ENCODE data around the gene PPP1R18. TPM values are rescaled to one million over a fixed set of nuclear protein-coding genes. Genes with fewer than 3 reads are reported as not detected.

PPP1R18 gene
- total and polyA plus RNA-seq, 3 experiments from 2014 or later = 149 to 166 (median 153) TPM

DNA sequence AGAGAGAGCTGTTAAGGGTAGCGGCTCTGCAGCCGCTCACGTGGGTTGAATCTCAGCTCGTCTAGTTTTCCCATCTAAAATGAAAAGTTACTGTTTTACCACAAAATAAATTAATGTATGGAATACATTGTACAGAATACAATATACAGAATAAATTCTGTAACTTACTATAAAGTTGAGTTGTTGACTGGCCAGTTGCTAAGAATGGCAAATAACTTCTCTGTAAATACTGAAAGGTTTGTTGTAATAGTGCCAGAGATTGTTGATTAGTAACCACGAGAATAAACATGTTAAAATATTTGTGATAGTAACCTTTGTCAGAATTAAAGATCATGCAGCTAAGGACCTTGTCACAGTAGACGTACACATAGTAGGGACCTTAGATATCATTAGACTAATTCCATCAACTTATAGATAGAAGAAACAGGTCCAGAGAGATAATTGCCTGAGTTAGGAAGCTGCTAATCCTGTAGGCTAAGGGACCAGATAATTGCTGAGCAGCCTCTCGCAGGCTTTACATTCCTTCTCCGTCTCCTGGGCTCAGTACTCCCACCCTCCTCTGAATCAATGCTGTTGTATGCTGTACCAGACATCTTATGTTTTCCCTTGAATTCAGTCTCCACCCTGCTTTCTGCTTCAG lies 4.9 kb upstream of the PPP1R18 start:
- peaks cover 37% of the 10 kb centered on the region for H3K4me1 ChIP-seq (ENCODE audit: insufficient read depth, low read length)
- no peaks in the 10 kb centered on the region for H3K27me3 ChIP-seq (ENCODE audit: insufficient read depth, low read length, poor library complexity, severe bottlenecking)
- POLR2A ChIA-PET = interaction anchor here (0.7 to 1.5 kb wide), 4 partner anchors 9 to 31 kb away, joined by 3 to 8 read pairs (median 4); partner anchors contain the start of genes MDC1 and TUBB
- peak overlapping the region; percentile 37 for H3K4me3 ChIP-seq (ENCODE audit: low read length)
- Mint-ChIP-seq H3K27ac (peak overlapping the region; percentile 43 to 99 (median 84)), H3K27me3 (no peaks in the 10 kb centered on the region), H3K36me3 (peaks cover 0 to 7% (median 2%) of the 10 kb centered on the region in 3 donors), H3K9me3 (no peaks in the 10 kb centered on the region), H3K4me3 (peak overlapping the region; percentile 81 to 99 (median 86)), H3K4me1 (peaks cover 40 to 50% (median 40%) of the 10 kb centered on the region in 3 donors)
- CTCF ChIA-PET = interaction anchor here (1.4 to 3.1 kb wide), 4 partner anchors 11 to 31 kb away, joined by 3 to 21 read pairs (median 10); no protein-coding TSS in a partner anchor
- no peaks in the 10 kb centered on the region for H3K36me3 ChIP-seq (ENCODE audit: insufficient read depth, low read length)
- DNase-seq = no peak
- peak overlapping the region; percentile 24 for H3K27ac ChIP-seq (ENCODE audit: low read depth, low read length)
- H3K9me3 ChIP-seq (ENCODE audit: low read length) = no peaks in the 10 kb centered on the region

GRCh38 chr6:30690403-30691207 lies 4.2 kb upstream of the PPP1R18 start, which contains the start of gene NRM:
NRM (minus strand) TSS chr6:30690984; CDS start chr6:30690974, 10 bp downstream.
- H3K27ac Mint-ChIP-seq = peak within 1 kb of the TSS; percentile 58 to 99 (median 96)
- peak within 1 kb of the TSS; percentile 24 for H3K27ac ChIP-seq (ENCODE audit: low read depth, low read length)
- H3K36me3 Mint-ChIP-seq = peaks cover 0 to 15% (median 2%) of the 10 kb centered on the region in 3 donors
- H3K4me3 Mint-ChIP-seq = peak within 1 kb of the TSS; percentile 81 to 100 (median 90)
- no peaks in the 10 kb centered on the region for H3K9me3 ChIP-seq (ENCODE audit: low read length)
- no peaks in the 10 kb centered on the region for H3K9me3 Mint-ChIP-seq
- H3K4me3 ChIP-seq (ENCODE audit: low read length) = peak within 1 kb of the TSS; percentile 37
- no peaks in the 10 kb centered on the region for H3K27me3 Mint-ChIP-seq
- H3K4me1 ChIP-seq (ENCODE audit: insufficient read depth, low read length) = peaks cover 37% of the 10 kb centered on the region
- POLR2A ChIA-PET = interaction anchor here (0.7 to 1.5 kb wide), 4 partner anchors 9 to 31 kb away, joined by 3 to 8 read pairs (median 4); partner anchors contain the start of genes MDC1 and TUBB
- CTCF ChIA-PET = interaction anchor here (1.4 to 3.1 kb wide), 5 partner anchors 9 to 32 kb away, joined by 3 to 21 read pairs (median 4); no protein-coding TSS in a partner anchor
- peak; percentile 54 to 76 (median 68) for DNase-seq
- peaks cover 40 to 53% (median 40%) of the 10 kb centered on the region in 3 donors for H3K4me1 Mint-ChIP-seq
- H3K36me3 ChIP-seq (ENCODE audit: insufficient read depth, low read length) = no peaks in the 10 kb centered on the region
- no peaks in the 10 kb centered on the region for H3K27me3 ChIP-seq (ENCODE audit: insufficient read depth, low read length, poor library complexity, severe bottlenecking)

GRCh38 chr6:30689985-30690384 lies 3.5 kb upstream of the PPP1R18 start:
- Histone ChIP-seq H3K27me3 (ENCODE audit: insufficient read depth, low read length, poor library complexity, severe bottlenecking) (no peaks in the 10 kb centered on the region), H3K4me1 (ENCODE audit: insufficient read depth, low read length) (peaks cover 37% of the 10 kb centered on the region)
- peaks cover 0 to 21% (median 2%) of the 10 kb centered on the region in 3 donors for H3K36me3 Mint-ChIP-seq

GRCh38 chr6:30689022-30689865 lies 2.8 kb upstream of the PPP1R18 start:
- Mint-ChIP-seq H3K27ac (peak overlapping the region; percentile 86 to 99 (median 96)), H3K27me3 (no peaks in the 10 kb centered on the region), H3K4me3 (peak overlapping the region; percentile 81 to 100 (median 99)), H3K36me3 (peaks cover under 1 to 26% (median 2%) of the 10 kb centered on the region in 3 donors), H3K9me3 (no peaks in the 10 kb centered on the region), H3K4me1 (peaks cover 40 to 53% (median 40%) of the 10 kb centered on the region in 3 donors)
- ChIA-PET CTCF (interaction anchor here (1.0 to 3.1 kb wide), 4 partner anchors 10 to 42 kb away, joined by 3 to 23 read pairs (median 13); no protein-coding TSS in a partner anchor), POLR2A (interaction anchor here (1.0 kb wide), 1 partner anchor 28 kb away, joined by 3 read pairs; the partner anchor contains the start of gene MDC1)
- DNase-seq = no peak
- H3K36me3 ChIP-seq (ENCODE audit: insufficient read depth, low read length) = no peaks in the 10 kb centered on the region
- H3K4me3 ChIP-seq (ENCODE audit: low read length) = no peak overlapping the region
- H3K27ac ChIP-seq (ENCODE audit: low read depth, low read length) = no peak overlapping the region
- H3K4me1 ChIP-seq (ENCODE audit: insufficient read depth, low read length) = peaks cover 37% of the 10 kb centered on the region
- H3K9me3 ChIP-seq (ENCODE audit: low read length) = no peaks in the 10 kb centered on the region
- no peaks in the 10 kb centered on the region for H3K27me3 ChIP-seq (ENCODE audit: insufficient read depth, low read length, poor library complexity, severe bottlenecking)

More at GRCh38 chr6:30689985-30690384, 3.5 kb upstream of the PPP1R18 start:
- Mint-ChIP-seq H3K27ac (peak overlapping the region; percentile 58 to 99 (median 94)), H3K4me1 (peaks cover 40 to 53% (median 40%) of the 10 kb centered on the region in 3 donors), H3K9me3 (no peaks in the 10 kb centered on the region), H3K4me3 (peak overlapping the region; percentile 81 to 100 (median 90)), H3K27me3 (no peaks in the 10 kb centered on the region)
- Histone ChIP-seq H3K27ac (ENCODE audit: low read depth, low read length) (peak overlapping the region; percentile 24), H3K36me3 (ENCODE audit: insufficient read depth, low read length) (no peaks in the 10 kb centered on the region), H3K9me3 (ENCODE audit: low read length) (no peaks in the 10 kb centered on the region), H3K4me3 (ENCODE audit: low read length) (peak overlapping the region; percentile 37)
- CTCF ChIA-PET = interaction anchor here (1.4 to 3.1 kb wide), 5 partner anchors 10 to 33 kb away, joined by 3 to 23 read pairs (median 21); no protein-coding TSS in a partner anchor
- DNase-seq = no peak
- POLR2A ChIA-PET = interaction anchor here (1.0 kb wide), 1 partner anchor 27 kb away, joined by 3 read pairs; the partner anchor contains the start of gene MDC1

DNA sequence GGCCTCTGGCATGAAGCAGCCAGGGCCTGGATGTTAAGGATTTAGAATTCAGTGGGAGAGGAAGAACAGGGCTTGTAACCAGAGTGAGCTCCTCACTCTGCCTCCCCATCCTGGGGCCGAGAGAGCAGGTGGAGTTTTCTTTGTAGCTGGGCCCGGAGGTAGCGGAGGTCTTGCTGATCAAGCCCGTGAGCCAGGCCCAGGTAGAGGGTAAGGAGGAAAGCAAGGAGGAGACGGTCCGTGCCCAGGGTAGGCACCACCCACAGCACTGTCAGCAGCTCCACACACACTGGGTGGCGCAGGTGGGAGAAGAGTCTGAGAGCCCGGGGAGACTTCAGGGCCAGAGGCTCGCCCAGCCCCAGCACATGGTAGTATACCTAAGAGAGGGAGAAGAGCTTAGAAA lies 2.1 kb upstream of the PPP1R18 start:
- H3K27ac Mint-ChIP-seq = peak overlapping the region; percentile 91 to 99 (median 94)
- no peaks in the 10 kb centered on the region for H3K36me3 ChIP-seq (ENCODE audit: insufficient read depth, low read length)

DNA sequence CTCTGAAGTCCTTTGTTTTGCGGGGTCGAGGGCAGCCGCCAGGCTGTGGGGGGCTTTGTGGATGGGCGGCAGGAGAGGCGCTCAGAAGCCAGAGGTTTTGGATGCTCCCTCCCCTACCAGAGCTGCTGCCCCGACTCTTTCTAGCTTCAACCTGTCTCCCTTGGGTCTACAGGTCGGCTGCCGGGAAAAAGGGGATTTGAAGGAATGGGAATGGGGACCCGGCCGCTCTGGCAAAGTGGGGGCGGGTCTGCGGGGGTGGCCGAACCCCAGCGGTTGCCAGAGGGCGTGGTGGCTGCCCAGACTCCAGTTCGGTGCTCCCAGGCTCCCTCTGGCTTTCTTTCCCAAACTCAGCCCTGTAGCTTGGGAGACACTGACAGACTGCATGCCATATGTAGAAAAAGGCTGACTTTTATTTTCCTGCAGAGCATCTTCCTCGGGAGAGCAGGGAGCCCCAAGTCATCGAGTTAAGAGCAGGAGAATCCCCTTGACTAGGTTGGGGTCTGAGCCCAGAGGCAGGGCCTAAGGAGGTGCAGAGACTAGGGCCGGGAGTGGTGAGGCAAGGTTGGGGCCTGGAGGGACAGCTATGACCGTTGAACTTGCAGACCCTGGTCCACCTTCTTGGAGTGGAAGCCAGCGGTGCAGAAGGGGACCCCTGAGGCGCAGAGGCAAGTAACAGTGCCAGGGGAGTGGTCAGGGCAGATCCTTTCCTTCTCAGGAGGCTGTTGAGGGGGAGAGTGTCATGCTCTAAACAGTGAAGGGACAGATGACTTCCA lies 1.4 kb upstream of the PPP1R18 start:
- peaks cover 3 to 39% (median 5%) of the 10 kb centered on the region in 3 donors for H3K36me3 Mint-ChIP-seq
- H3K4me1 Mint-ChIP-seq = peaks cover 40 to 54% (median 40%) of the 10 kb centered on the region in 3 donors
- DNase-seq = no peak
- no peaks in the 10 kb centered on the region for H3K9me3 Mint-ChIP-seq
- POLR2A ChIA-PET = interaction anchor here (1.2 to 1.5 kb wide), 3 partner anchors 9 to 33 kb away, joined by 4 to 10 read pairs (median 5); partner anchors contain the start of gene MDC1
- H3K27ac Mint-ChIP-seq = peak overlapping the region; percentile 84 to 99 (median 94)
- peak overlapping the region; percentile 95 to 100 (median 99) for H3K4me3 Mint-ChIP-seq
- peaks cover 37% of the 10 kb centered on the region for H3K4me1 ChIP-seq (ENCODE audit: insufficient read depth, low read length)
- CTCF ChIA-PET = interaction anchor here (1.0 to 3.1 kb wide), 6 partner anchors 9 to 43 kb away, joined by 3 to 23 read pairs (median 4); partner anchors contain the start of gene MDC1
- peak overlapping the region; percentile 92 for H3K4me3 ChIP-seq (ENCODE audit: low read length)
- no peaks in the 10 kb centered on the region for H3K27me3 Mint-ChIP-seq
- no peaks in the 10 kb centered on the region for H3K9me3 ChIP-seq (ENCODE audit: low read length)
- H3K27ac ChIP-seq (ENCODE audit: low read depth, low read length) = peak overlapping the region; percentile 90
- no peaks in the 10 kb centered on the region for H3K27me3 ChIP-seq (ENCODE audit: insufficient read depth, low read length, poor library complexity, severe bottlenecking)
- no peaks in the 10 kb centered on the region for H3K36me3 ChIP-seq (ENCODE audit: insufficient read depth, low read length)

More for the DNA sequence above, 2.1 kb upstream of the PPP1R18 start:
- H3K9me3 ChIP-seq (ENCODE audit: low read length) = no peaks in the 10 kb centered on the region
- peak overlapping the region; percentile 95 to 100 (median 99) for H3K4me3 Mint-ChIP-seq
- no peaks in the 10 kb centered on the region for H3K27me3 Mint-ChIP-seq
- peaks cover 37% of the 10 kb centered on the region for H3K4me1 ChIP-seq (ENCODE audit: insufficient read depth, low read length)
- no peaks in the 10 kb centered on the region for H3K27me3 ChIP-seq (ENCODE audit: insufficient read depth, low read length, poor library complexity, severe bottlenecking)
- DNase-seq = peak in 1 of 5 donors; percentile 8
- H3K9me3 Mint-ChIP-seq = no peaks in the 10 kb centered on the region
- peak overlapping the region; percentile 90 for H3K27ac ChIP-seq (ENCODE audit: low read depth, low read length)
- no peak overlapping the region for H3K4me3 ChIP-seq (ENCODE audit: low read length)
- peaks cover 3 to 32% (median 5%) of the 10 kb centered on the region in 3 donors for H3K36me3 Mint-ChIP-seq
- ChIA-PET CTCF (interaction anchor here (1.0 to 3.1 kb wide), 5 partner anchors 10 to 42 kb away, joined by 3 to 23 read pairs (median 4); partner anchors contain the start of gene MDC1), POLR2A (interaction anchor here (1.5 kb wide), 1 partner anchor 10 kb away, joined by 4 read pairs; no protein-coding TSS in a partner anchor)
- peaks cover 40 to 53% (median 40%) of the 10 kb centered on the region in 3 donors for H3K4me1 Mint-ChIP-seq

Data from CD8-positive, alpha-beta memory T cell (primary cell).